Right lobe of liver (tissue), 4 donors: ENCODE data around the gene USP12.

Experiments
- CTCF ChIP-seq, 4 donors: fragments of 200-600 bp in 3 of 4; fragments of 450-650 bp in 1 of 4; IDR thresholded peaks; one replicate each; pipeline versions ENCODE4 v1.5.1 to v1.8.0; 2016 to 2022; ENCODE audit warnings: antibody characterized with exemption in 4 of 4, mild to moderate bottlenecking in 2 of 4
- POLR2A ChIP-seq: fragments of 450-650 bp; IDR thresholded peaks from one replicate; pipeline ENCODE4 v1.6.1; 2017; ENCODE audit warnings: antibody characterized with exemption, mild to moderate bottlenecking
- donor health status: DM: no; HTN: no; CAD: no.
- donor health status: DM: no; HTN: no; CAD: no.
- donor health status: DM: no; HTN: yes; CAD: no.

GRCh38 chr13:27208514-27208913, 36.9 kb upstream of the USP12 start:
- TF ChIP-seq CTCF (IDR thresholded peaks at IDR 0.05) = no peak
- no peak for TF ChIP-seq POLR2A
